Adrenal gland (tissue), 12 donors: ENCODE data around the gene BACE2. TPM values are rescaled to one million over a fixed set of nuclear protein-coding genes. Genes with fewer than 3 reads are reported as not detected.
A peak's percentile ranks its signal among the peaks of the same experiment; 100 is the strongest.

ENCODE experiments used
- DNase-seq, 7 donors: peaks; one replicate each; pipeline ENCODE4 v3.0.0-alpha.2; 2019 to 2020
- H3K27ac ChIP-seq, 5 donors: fragments of 200-600 bp; sonication (generic) in 4 of 5; 1 replicate in 3 of 5; 2 replicates in 2 of 5; pipeline versions ENCODE4 v1.5.1 to v1.8.0; 2016 to 2020; ENCODE audit warnings: mild to moderate bottlenecking in 1 of 5
- H3K27me3 ChIP-seq: fragments of 200-600 bp; 2 replicates; pipeline ENCODE4 v1.8.0; 2021
- H3K36me3 ChIP-seq, 2 donors: fragments of 200-600 bp; replicated peaks in 1 of 2; 1 replicate in 1 of 2; 2 replicates in 1 of 2; pipeline versions ENCODE4 v1.5.1 to v1.8.0; 2018 to 2022
- H3K4me1 ChIP-seq, 2 donors: fragments of 200-600 bp; replicated peaks in 1 of 2; 1 replicate in 1 of 2; 2 replicates in 1 of 2; pipeline versions ENCODE4 v1.5.1 to v1.8.0; 2018 to 2021
- H3K4me3 ChIP-seq, 4 donors: fragments of 200-600 bp; sonication (generic) in 3 of 4; one replicate each; pipeline ENCODE4 v1.5.1; 2016 to 2018
- H3K9me3 ChIP-seq, 3 donors: fragments of 200-600 bp; sonication (generic) in 1 of 3; replicated peaks in 1 of 3; 1 replicate in 2 of 3; 2 replicates in 1 of 3; pipeline versions ENCODE4 v1.5.1 to v1.8.0; 2016 to 2021
- POLR2A ChIP-seq, 2 donors: fragments of 450-650 bp; IDR thresholded peaks; one replicate each; pipeline ENCODE4 v1.6.1; 2017; ENCODE audit warnings: antibody characterized with exemption in 2 of 2, mild to moderate bottlenecking in 2 of 2, moderate library complexity in 1 of 2
- WGBS, 4 donors: extraction: QIAGEN DNeasy Blood & Tissue Kit in 2 of 4; methylation state at CpG; one replicate each; pipeline versions ENCODE4 v1.1.5 to v1.1.7; 2013 to 2017; 5-methylcytosine and 5-hydroxymethylcytosine counted together
- intact Hi-C, 2 donors: fragments of 100-400 bp; cut with DNase I; formaldehyde crosslinking; loops; one replicate each; pipeline versions ENCODE4 v1.14.1 to v1.15.0; 2022 to 2023
- polyA plus RNA-seq, 3 donors: library from polyadenylated mRNA; stranded (reverse); fragments of 200-250 nt in 2 of 3; fragments of 350-450 nt in 1 of 3; fragmentation: Illumina TruSeq in 1 of 3; extraction: RNeasy Lipid Tissue Mini Kit (QIAGEN cat#74804) in 1 of 3; gene quantifications; one replicate each; pipeline ENCODE4 v1.2.3, GENCODE V29; 2013 to 2014
- total RNA-seq, 9 donors: library from RNA; depleted of rRNA in 4 of 9; stranded (reverse); fragments of >200 nt in 4 of 9; fragments of 120-200 nt in 1 of 9; fragmentation: NEBNext Ultra II Directional in 1 of 9; extraction: Animal tissue kit (Norgen Biotek cat#: 25700) in 1 of 9; gene quantifications; one replicate each; pipeline versions ENCODE4 v1.1.0 to v1.2.4, GENCODE V29; 2013 to 2023
- TF ChIP-seq, protein P1 (sequence below), 6 experiments: fragments of 450-650 bp in 4 of 6; fragments of 200-600 bp in 2 of 6; sonication (generic) in 1 of 6; IDR thresholded peaks; 1 replicate in 5 of 6; 2 replicates in 1 of 6; pipeline versions ENCODE4 v1.5.1 to v1.8.0; 2016 to 2021; ENCODE audit warnings: antibody characterized with exemption in 6 of 6, mild to moderate bottlenecking in 2 of 6, moderate library complexity in 1 of 6
- donor health status: healthy with polysubstance abuse.
- donor health status: Bipolar disorder and iron deficiency.
- donor health status: DM: yes; HTN: yes; CAD: no.
- donor health status: DM: no; HTN: no; CAD: no.
- donor health status: DM: no; HTN: no; CAD: no.
- donor health status: DM: yes; HTN: yes; CAD: no.

Gene BACE2
- total and polyA plus RNA-seq, 12 donors, result 3.9 to 24.4 (median 13.8) TPM

DNA sequence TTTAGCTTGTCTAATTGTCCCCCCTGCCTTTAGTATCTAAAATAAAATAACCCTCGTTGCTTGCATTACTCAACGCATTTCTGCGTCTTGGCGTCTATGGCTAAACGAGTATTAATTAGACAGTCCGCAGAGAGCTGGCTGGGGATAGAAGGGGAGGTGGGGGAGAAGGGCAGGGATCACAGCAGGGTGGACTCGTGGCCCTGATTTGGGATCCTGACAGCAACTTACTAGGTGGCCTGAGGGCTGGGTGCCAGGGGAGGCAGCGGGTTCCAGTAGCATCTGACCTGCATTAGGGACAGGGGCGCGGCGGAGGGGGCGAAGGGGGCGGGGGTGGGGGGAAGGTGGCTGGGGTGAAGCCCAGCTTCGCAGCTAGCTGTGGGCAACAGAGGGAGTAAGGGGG, 1.1 kb upstream of the BACE2 start:
- Histone ChIP-seq H3K36me3 (no peaks in the 10 kb centered on the region), H3K4me3 (peak overlapping the region in 1 of 4 donors; percentile 65), H3K27me3 (no peaks in the 10 kb centered on the region), H3K9me3 (no peaks in the 10 kb centered on the region), H3K4me1 (peaks cover 0 to 5% of the 10 kb centered on the region in 2 donors), H3K27ac (peak overlapping the region in 2 of 5 donors; percentile 64 to 86)
- peak in 3 of 7 donors; percentile 18 to 31 (median 28) for DNase-seq
- 14 to 18% (median 14%) methylated on average over 8 to 14 of the region's 14 CpGs for WGBS, 4 donors
- intact Hi-C loops, result no loop called here
- TF ChIP-seq, protein P1, sequence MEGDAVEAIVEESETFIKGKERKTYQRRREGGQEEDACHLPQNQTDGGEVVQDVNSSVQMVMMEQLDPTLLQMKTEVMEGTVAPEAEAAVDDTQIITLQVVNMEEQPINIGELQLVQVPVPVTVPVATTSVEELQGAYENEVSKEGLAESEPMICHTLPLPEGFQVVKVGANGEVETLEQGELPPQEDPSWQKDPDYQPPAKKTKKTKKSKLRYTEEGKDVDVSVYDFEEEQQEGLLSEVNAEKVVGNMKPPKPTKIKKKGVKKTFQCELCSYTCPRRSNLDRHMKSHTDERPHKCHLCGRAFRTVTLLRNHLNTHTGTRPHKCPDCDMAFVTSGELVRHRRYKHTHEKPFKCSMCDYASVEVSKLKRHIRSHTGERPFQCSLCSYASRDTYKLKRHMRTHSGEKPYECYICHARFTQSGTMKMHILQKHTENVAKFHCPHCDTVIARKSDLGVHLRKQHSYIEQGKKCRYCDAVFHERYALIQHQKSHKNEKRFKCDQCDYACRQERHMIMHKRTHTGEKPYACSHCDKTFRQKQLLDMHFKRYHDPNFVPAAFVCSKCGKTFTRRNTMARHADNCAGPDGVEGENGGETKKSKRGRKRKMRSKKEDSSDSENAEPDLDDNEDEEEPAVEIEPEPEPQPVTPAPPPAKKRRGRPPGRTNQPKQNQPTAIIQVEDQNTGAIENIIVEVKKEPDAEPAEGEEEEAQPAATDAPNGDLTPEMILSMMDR (IDR thresholded peaks at IDR 0.05), result no peak
- TF ChIP-seq POLR2A (IDR thresholded peaks at IDR 0.05), result no peak

DNA sequence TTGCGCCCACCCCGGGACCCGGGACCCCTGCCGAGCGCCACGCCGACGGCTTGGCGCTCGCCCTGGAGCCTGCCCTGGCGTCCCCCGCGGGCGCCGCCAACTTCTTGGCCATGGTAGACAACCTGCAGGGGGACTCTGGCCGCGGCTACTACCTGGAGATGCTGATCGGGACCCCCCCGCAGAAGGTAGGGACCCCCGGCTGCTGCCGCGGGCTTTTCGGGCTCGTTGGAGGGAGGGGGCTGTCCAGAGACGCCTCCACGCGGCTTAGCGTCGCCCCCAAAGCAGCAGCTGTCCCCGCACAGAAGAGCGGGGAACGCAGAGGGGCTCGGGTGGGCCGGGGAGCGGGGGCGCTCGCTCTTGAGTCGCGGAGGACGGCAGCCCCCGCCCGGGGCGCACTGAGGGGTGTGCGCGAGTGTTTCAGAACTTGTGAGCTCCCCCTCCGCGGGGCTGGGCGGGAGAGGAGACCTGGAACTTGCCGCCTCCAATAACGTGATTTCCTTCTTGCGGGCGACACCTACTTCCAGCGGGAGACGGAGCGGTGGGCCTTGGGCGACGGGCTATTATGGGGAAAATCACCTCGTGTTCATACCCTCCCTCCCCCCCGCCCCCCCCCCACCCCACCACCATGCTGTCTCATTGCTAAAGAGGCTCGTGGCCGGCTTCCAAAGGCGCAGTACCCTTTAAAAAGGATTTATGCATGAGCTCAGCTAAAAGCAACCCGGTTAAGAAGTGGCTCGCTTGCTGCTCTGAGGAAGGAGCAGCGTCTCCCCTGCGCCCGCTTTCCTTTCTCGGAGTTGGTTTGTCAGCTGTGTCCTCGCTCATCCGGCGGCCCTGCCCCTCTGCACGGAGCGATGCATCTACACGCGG, 664 bp downstream of the BACE2 start:
- Histone ChIP-seq H3K9me3 (no peaks in the 10 kb centered on the region), H3K36me3 (no peaks in the 10 kb centered on the region), H3K4me1 (peaks cover 0 to 5% of the 10 kb centered on the region in 2 donors), H3K27ac (peak overlapping the region in 3 of 5 donors; percentile 47 to 86 (median 52)), H3K27me3 (no peaks in the 10 kb centered on the region), H3K4me3 (peak overlapping the region in 2 of 4 donors; percentile 54 to 65)
- peak; percentile 37 to 63 (median 54) for DNase-seq
- TF ChIP-seq, protein P1 (IDR thresholded peaks at IDR 0.05), result no peak
- peak in 1 of 2 donors; percentile 34 for TF ChIP-seq POLR2A (IDR thresholded peaks at IDR 0.05)
- intact Hi-C loops, result no loop called here
- WGBS, 4 donors, result 0 to 1% (median 0%) methylated on average over 17 to 75 of the region's 75 CpGs

DNA sequence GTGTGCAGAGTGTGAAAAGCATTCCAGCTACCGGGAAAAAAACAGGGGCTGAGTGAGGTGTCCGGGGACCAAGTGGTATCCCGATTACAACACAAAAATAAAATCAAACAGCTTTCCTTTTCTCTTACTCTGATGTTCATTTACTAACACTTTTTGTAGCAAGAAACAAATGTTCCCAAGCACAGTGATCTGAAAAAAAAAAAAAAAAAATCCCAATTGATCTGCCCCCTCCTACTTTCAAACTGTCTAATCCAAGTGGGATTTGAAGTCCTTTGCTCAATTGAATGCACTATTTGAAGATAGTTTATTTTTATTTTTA, 1.3 kb downstream of the BACE2 start:
- WGBS, 4 donors, result 0 to 5% (median 3%) methylated on average over 3 of the region's 3 CpGs
- peak overlapping the region in 2 of 4 donors; percentile 54 to 65 for H3K4me3 ChIP-seq
- no peak for TF ChIP-seq POLR2A (IDR thresholded peaks at IDR 0.05)
- TF ChIP-seq, protein P1 (IDR thresholded peaks at IDR 0.05), result no peak
- DNase-seq, result no peak
- peaks cover 0 to 5% of the 10 kb centered on the region in 2 donors for H3K4me1 ChIP-seq
- no peaks in the 10 kb centered on the region for H3K27me3 ChIP-seq
- H3K27ac ChIP-seq, result peak overlapping the region in 1 of 5 donors; percentile 86
- no peaks in the 10 kb centered on the region for H3K36me3 ChIP-seq
- no peaks in the 10 kb centered on the region for H3K9me3 ChIP-seq
- intact Hi-C loops, result no loop called here

DNA sequence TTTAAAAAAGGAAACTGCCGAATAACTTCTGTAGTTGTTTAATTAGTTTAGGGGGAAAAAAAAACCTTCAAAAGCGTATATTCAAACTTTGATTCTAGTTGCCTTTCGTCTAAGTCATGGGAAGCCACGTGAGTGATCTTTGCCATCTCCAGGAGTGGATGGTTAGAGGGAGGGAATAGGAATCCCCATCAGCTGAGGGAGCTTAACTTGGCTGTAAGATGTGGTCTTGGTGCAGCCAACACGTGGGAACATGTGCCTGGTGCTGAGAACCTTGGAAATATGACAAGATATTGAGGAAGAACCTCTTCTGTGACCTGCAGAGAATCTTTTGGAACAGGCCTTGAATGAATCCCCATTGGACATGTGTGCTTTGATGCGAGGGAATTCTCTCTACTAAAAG, 1.7 kb downstream of the BACE2 start:
- 77 to 84% (median 80%) methylated on average over 6 of the region's 6 CpGs for WGBS, 4 donors
- TF ChIP-seq, protein P1 (IDR thresholded peaks at IDR 0.05), result no peak
- no peak for TF ChIP-seq POLR2A (IDR thresholded peaks at IDR 0.05)

More for the DNA sequence above, 1.7 kb downstream of the BACE2 start:
- no peak for DNase-seq
- intact Hi-C loops, result no loop called here
- Histone ChIP-seq H3K27me3 (no peaks in the 10 kb centered on the region), H3K27ac (no peak overlapping the region), H3K36me3 (no peaks in the 10 kb centered on the region), H3K4me1 (peaks cover 0 to 5% of the 10 kb centered on the region in 2 donors), H3K9me3 (no peaks in the 10 kb centered on the region), H3K4me3 (peak overlapping the region in 1 of 4 donors; percentile 65)
